HG03064 (cell line): Measurements from ENCODE around the gene CUX1.

ENCODE experiments used
- ATAC-seq: cut with Tn5 transposase; IDR thresholded peaks from one replicate; pipeline ENCODE4 v1.9.1; 2021; ENCODE audit warnings: low read depth; ENCODE audit not compliant: unreplicated experiment

Gene CUX1

GRCh38 chr7:102188746-102189145, 371.3 kb downstream of the CUX1 start:
- ATAC-seq = no peak

- no peak for ATAC-seq
Observed at GRCh38 chr7:102189756-102190155, 372.3 kb downstream of the CUX1 start.

DNA sequence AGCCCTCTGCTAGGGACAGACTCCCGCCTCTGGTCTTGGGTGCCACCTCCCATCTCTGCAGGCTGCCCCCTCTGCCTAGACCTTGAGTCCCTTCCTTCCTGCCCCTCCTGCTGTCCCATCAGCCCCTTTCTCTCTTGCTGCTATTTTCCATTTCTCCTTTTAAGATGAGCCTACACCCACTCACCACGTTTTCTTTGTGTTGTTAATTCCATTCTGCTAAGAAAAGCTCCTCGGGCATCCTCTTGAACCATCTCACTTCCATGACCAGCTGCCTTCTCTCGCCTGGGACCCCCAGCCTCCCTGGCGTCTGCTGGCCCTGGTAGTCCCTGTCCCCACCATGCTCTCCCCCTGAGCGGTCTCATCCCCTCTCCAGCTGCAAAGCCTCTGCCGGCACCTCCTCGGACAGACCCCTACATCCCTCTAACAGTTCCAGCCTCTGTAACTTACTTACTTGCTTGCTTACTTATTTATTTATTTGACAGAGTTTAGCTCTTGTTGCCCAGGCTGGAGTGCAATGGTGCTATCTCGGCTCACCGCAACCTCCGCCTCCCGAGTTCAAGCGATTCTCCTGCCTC, 373.4 kb downstream of the CUX1 start:
- no peak for ATAC-seq

DNA sequence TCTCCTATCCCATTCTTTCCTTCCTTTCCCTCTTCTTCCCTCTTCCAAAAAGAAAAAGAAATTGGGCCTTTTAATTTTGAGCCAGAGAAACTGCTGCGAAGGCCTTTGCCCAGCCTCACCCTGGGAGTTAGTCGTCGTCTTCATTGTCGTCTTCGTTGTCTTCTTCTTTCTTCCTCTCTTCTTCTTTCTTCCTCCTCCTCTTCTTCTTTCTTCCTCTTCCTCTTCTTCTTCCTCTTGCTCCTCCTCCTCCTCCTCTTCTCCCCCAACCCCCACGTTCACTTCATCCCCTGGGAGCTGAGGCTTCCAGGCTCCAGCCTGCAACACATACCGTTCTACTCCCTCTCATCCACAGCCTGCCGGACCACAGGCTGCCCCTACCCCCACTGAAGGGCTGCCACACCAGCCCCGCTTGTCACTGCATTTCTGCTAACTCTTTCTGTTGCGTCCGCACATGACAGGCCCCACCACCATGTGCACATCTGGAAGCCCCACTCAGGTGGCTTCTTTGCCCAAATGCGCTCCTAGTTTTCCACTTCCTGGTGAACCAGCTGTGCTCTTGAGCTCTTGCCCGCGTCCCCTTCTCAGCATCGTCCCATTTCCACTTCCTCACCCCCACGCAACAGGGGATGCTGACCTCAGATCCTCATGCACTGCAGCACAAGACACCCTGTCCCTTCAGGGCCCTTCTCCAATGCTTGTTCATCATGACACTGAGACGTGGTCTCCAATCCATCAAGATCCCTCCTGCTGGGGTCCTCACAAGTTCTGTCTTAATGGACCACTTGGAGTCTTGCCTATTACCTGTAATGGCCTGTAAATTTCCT, 374.3 kb downstream of the CUX1 start:
- ATAC-seq = no peak

- no peak for ATAC-seq
Observed at GRCh38 chr7:102192790-102193189, 375.4 kb downstream of the CUX1 start.

DNA sequence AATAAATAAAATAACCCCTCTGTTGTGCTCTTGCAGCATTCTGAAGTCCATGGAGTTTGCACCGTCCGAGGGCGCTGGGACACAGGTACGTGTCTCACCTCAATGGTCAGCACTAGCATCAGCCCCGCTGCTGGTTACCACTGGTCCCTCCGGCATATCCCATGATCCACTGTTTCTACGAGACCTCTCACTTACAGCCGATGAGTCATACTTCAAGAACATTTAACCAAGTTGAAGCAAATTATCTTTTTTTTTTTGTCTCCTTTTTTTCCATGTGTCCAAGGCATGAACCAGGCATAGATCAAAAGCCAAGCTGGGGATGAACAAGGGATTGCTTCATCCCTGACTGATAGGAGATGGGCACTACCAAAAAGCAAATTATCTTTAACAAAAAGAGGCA, 376.4 kb downstream of the CUX1 start:
- ATAC-seq = no peak

DNA sequence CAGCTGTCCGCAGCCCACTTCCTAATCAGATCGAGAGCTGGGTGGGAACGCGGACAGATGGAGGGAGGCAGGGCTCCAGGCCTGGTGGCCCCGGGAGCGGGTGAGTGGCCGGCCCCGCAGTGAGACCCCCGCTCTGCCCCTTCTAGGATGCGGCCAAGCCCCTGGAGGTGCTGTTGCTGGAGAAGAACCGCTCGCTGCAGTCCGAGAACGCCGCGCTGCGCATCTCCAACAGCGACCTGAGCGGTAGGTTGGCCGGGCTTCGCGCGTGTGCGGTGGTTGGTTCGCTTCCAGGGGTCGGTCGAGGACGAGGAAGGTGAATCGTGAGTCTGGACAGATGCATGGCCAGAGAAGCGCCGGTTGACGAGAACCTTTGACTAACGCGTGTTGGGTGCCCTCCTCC, 377.9 kb downstream of the CUX1 start:
- ATAC-seq = no peak

GRCh38 chr7:102196028-102196427, 378.6 kb downstream of the CUX1 start:
- ATAC-seq = no peak

- ATAC-seq = no peak
Observed at GRCh38 chr7:102197161-102197560, 379.7 kb downstream of the CUX1 start.

GRCh38 chr7:102197599-102197998, 380.2 kb downstream of the CUX1 start:
- no peak for ATAC-seq

DNA sequence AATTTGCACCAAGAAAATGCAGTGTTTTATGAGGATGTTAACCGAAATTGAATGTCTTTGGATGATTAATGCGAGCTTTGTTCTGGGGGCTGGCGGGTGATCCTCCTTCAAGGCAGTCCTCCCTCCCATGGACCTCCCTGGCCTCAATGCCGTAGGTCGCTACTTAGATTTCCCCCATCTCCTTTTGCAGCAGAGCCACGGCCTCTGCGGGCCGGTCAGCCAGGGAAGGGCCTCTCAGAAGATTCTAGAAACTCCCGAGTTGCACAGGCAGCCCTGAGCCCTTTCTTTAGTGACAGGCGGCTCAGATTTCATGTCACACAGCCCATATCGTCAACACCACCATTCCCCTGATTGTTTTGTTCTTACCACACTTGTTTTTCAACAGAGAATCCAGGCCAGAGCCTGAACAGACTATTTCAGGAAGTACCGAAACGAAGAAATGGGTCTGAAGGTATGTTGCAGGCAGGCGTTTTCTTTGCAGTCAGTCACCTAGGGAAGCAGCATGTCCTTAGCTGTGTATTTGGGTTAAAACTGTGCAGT, 381.1 kb downstream of the CUX1 start:
- ATAC-seq = no peak

DNA sequence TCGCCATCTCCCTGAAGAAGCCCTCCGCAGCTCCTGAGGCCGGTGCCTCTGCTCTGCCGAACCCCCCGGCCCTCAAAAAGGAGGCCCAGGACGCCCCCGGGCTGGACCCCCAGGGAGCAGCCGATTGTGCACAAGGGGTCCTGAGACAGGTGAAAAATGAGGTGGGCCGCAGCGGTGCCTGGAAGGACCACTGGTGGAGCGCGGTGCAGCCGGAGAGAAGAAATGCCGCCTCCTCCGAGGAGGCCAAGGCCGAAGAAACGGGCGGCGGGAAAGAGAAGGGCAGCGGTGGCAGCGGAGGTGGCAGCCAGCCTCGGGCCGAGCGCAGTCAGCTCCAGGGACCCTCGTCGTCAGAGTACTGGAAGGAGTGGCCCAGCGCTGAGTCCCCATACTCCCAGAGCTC, 384.1 kb downstream of the CUX1 start:
- no peak for ATAC-seq

- ATAC-seq = no peak
Observed at GRCh38 chr7:102202556-102202955, 385.1 kb downstream of the CUX1 start.

- ATAC-seq = no peak
Observed at GRCh38 chr7:102203218-102203617, 385.8 kb downstream of the CUX1 start.

- no peak for ATAC-seq
Observed at GRCh38 chr7:102204212-102204611, 386.8 kb downstream of the CUX1 start.

DNA sequence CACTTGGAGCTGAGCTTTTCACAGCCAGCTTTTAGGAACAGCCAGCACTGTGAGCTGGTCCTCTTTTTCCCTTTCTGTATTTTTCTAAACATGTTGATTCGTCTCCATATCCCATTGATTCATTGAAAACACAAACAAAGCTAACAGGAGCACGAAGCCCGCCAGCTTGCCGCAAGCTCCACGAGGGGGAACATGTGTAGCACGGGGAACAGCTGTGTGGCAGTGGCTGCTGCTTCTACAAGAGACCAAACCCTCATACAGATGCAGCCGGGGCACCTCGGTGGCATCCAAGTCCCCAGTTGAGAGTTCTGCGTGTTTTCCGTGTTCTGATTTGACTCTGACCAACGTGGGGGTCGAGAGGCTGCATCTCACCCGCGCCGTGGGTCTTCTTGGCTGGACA, 388.5 kb downstream of the CUX1 start:
- ATAC-seq = no peak

- no peak for ATAC-seq
Observed at GRCh38 chr7:102208826-102209225, 391.4 kb downstream of the CUX1 start.

- no peak for ATAC-seq
Observed at GRCh38 chr7:102210787-102211186, 393.4 kb downstream of the CUX1 start.

DNA sequence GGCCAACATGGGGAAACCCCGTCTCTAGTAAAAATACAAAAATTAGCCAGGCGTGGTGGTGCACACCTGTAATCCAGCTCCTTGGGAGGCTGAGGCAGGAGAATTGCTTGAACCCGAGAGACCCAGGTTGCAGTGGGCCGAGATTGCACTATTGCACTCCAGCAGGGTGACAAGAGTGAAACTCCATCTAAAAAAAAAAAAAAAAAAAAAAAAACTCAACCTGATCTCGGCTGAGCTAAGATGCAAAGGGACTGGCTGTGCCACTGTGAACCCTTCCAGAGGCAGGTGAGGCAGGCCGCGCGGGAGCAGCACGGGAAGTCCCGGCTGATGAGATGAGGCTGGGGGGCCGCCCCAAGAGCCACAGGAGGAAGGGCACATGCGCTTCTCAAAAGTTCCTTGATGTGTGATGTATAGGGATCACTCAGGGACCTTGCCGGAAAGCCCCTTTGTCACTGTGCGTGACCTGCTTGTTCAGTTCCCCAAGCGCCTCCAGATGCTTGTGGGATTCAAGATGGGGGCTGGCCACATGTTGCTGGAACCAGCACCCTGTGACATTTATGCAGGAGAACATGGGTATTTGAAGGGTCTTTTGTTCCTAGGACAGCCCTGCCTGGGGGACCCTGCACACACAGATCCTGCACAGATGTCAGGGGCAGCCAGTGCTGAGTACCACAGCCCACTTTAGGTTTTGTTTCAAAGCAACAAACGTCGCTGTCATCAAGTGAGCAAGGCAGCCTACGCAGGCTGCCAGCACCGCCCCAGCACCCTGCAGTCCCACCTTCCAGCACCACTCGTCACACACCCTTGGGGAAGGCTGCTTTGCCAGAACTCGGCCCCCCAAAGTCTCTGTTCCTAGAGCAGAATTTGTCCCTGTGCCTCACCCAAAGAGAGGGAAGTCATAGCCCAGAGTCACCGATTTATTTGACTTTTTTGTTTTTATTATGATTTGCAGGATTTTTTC, 394.4 kb downstream of the CUX1 start:
- no peak for ATAC-seq

DNA sequence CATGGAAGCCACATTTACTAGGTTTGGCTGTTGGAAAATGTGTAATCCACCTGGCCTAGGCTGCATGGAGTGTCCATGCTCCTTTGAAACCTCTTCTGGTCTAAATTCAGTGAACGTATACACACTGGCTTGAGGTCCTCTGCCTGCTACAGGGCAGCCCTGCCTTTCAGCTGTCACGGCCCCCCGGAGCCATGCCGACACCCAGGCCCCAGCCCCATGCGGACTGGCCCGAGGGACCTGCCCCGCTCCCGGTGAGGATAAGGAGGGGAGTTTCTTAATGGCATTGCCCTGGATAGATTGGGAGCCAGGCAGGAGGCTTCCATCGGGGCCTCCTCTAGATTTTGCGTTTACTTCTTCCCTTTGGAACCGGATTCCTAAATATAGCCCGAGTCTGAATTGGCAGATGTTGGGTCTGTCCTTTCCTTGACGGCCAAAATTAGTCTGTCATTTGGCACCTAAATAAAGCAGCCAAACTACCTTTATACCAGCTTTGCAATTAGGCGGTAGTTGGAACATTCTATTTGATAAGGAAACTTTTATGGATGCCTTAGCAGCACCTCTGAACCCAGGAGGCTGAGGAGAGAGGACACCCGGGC, 397.1 kb downstream of the CUX1 start:
- ATAC-seq = no peak

DNA sequence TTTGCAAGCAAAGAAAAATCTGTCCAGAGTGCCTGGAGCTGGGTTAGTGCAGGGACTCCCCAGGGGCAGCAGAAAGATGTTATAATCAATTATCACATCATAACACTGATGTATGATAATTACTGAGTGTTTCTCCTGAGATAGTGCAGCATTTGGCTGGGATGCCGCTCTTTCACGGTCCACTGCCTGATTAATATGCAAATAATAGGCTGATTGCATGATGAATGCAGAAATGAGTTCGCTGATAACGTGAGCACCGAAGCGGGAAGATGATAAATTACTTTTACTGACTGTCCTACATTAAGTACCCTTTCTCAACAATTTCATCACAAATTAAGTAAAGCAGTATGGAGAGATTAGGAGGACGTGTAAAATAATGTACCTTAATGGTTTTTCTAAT, 397.8 kb downstream of the CUX1 start:
- no peak for ATAC-seq
